PC-3 (cell line): Measurements from ENCODE around the gene RECQL5.

Source experiments
- CTCF ChIP-seq: fragments of 300-600 bp; sonication (generic); conservative IDR thresholded peaks from 2 replicates; pipeline ENCODE4 v1.5.1; 2017; ENCODE audit warnings: antibody characterized with exemption, low read depth, mild to moderate bottlenecking, low read length
- EZH2 ChIP-seq: fragments of 300-600 bp; sonication (generic); IDR thresholded peaks from one replicate; pipeline ENCODE4 v1.6.1; 2017; ENCODE audit warnings: antibody characterized with exemption, mild to moderate bottlenecking, low read length; ENCODE audit not compliant: unreplicated experiment
- EZH2phosphoT487 ChIP-seq: fragments of 300-600 bp; sonication (generic); IDR thresholded peaks from 2 replicates; pipeline ENCODE4 v1.6.1; 2018; ENCODE audit warnings: mild to moderate bottlenecking, antibody characterized with exemption, low read length, borderline replicate concordance

GRCh38 chr17:75645501-75645888 is 21.5 kb downstream of the RECQL5 start:
- no peak for TF ChIP-seq CTCF
- no peak for TF ChIP-seq EZH2
- no peak for TF ChIP-seq EZH2phosphoT487
